HEK293 (cell line): ENCODE results near the gene ABHD14A.

ENCODE experiments used
- CTCF ChIA-PET: fragments of 350-600 bp; formaldehyde crosslinking; extraction: SDS; loops from one replicate; lab custom pipeline; 2021; ENCODE audit warnings: antibody characterized with exemption; lab: Yijun Ruan, JAX
- POLR2A ChIA-PET: fragments of 300-600 bp; formaldehyde crosslinking; extraction: SDS; loops from one replicate; lab custom pipeline; 2020; ENCODE audit warnings: antibody characterized with exemption, inconsistent platforms; lab: Yijun Ruan, JAX
- H3K27ac ChIP-seq: fragments of 200-500 bp; sonication (Bioruptor generic); 2 replicates; pipeline ENCODE4 v1.5.1; 2014; ENCODE audit warnings: low read depth, low read length, control low read depth, inconsistent platforms; ENCODE audit errors: extremely low read depth
- H3K36me3 ChIP-seq, 2 experiments: fragments of 200-500 bp in 1 of 2; sonication (Bioruptor generic) in 1 of 2; 1 replicate in 1 of 2; 2 replicates in 1 of 2; pipeline ENCODE4 v1.5.1; 2014 to 2017; ENCODE audit warnings: inconsistent platforms in 2 of 2, low read length in 2 of 2; ENCODE audit not compliant: control insufficient read depth in 2 of 2, insufficient read depth in 1 of 2
- H3K4me1 ChIP-seq: fragments of 200-500 bp; sonication (Bioruptor generic); 2 replicates; pipeline ENCODE4 v1.5.1; 2014; ENCODE audit warnings: mild to moderate bottlenecking, low read length, inconsistent platforms; ENCODE audit not compliant: control insufficient read depth, insufficient read depth
- H3K4me3 ChIP-seq: 2 replicates; pipeline ENCODE4 v1.5.1; 2011; ENCODE audit warnings: low read depth, mild to moderate bottlenecking, control low read depth, low read length, moderate library complexity
- H3K9me3 ChIP-seq: fragments of 200-500 bp; sonication (Bioruptor generic); 2 replicates; pipeline ENCODE4 v1.5.1; 2014; ENCODE audit warnings: low read depth, low read length, inconsistent platforms; ENCODE audit not compliant: control insufficient read depth, insufficient read depth
- AEBP2 ChIP-seq: fragments of 450-650 bp; formaldehyde crosslinking; IDR thresholded peaks from 2 replicates; pipeline ENCODE4 v1.5.1; 2016; ENCODE audit warnings: missing biosample characterization, missing genetic modification characterization, borderline replicate concordance
- EGR2 ChIP-seq: fragments of 450-650 bp; formaldehyde crosslinking; IDR thresholded peaks from 2 replicates; pipeline ENCODE4 v1.5.1; 2016; ENCODE audit warnings: low read depth, missing biosample characterization, missing genetic modification characterization
- FEZF1 ChIP-seq: fragments of 450-650 bp; formaldehyde crosslinking; IDR thresholded peaks from 2 replicates; pipeline ENCODE4 v1.5.1; 2016; ENCODE audit warnings: missing biosample characterization, missing genetic modification characterization
- GLIS1 ChIP-seq: fragments of 450-650 bp; formaldehyde crosslinking; IDR thresholded peaks from 2 replicates; pipeline ENCODE4 v1.5.1; 2016; ENCODE audit warnings: missing biosample characterization, missing genetic modification characterization
- OVOL3 ChIP-seq: fragments of 450-650 bp; formaldehyde crosslinking; IDR thresholded peaks from 2 replicates; pipeline ENCODE4 v1.5.1; 2016; ENCODE audit warnings: missing biosample characterization, missing genetic modification characterization
- SCRT1 ChIP-seq: fragments of 450-650 bp; formaldehyde crosslinking; IDR thresholded peaks from 2 replicates; pipeline ENCODE4 v1.5.1; 2016; ENCODE audit warnings: missing biosample characterization, missing genetic modification characterization, borderline replicate concordance
- ZBTB17 ChIP-seq: fragments of 450-650 bp; formaldehyde crosslinking; IDR thresholded peaks from 2 replicates; pipeline ENCODE4 v1.5.1; 2016; ENCODE audit warnings: missing biosample characterization, missing genetic modification characterization
- ZNF10 ChIP-seq: fragments of 450-650 bp; formaldehyde crosslinking; IDR thresholded peaks from 2 replicates; pipeline ENCODE4 v1.5.1; 2017; ENCODE audit warnings: missing biosample characterization, missing genetic modification characterization
- ZNF341 ChIP-seq: fragments of 450-650 bp; formaldehyde crosslinking; IDR thresholded peaks from 2 replicates; pipeline ENCODE4; 2016; ENCODE audit warnings: low read depth, missing biosample characterization, missing genetic modification characterization
- ZNF48 ChIP-seq: fragments of 450-650 bp; formaldehyde crosslinking; IDR thresholded peaks from 2 replicates; pipeline ENCODE4 v1.5.1; 2016; ENCODE audit warnings: missing biosample characterization, missing genetic modification characterization
- ZNF777 ChIP-seq: fragments of 450-650 bp; formaldehyde crosslinking; IDR thresholded peaks from 2 replicates; pipeline ENCODE4 v1.5.1; 2017; ENCODE audit warnings: missing biosample characterization, missing genetic modification characterization, borderline replicate concordance
- TF ChIP-seq, protein P1 (sequence below): fragments of 450-650 bp; formaldehyde crosslinking; IDR thresholded peaks from 2 replicates; pipeline ENCODE4 v1.5.1; 2016; ENCODE audit warnings: missing biosample characterization, missing genetic modification characterization

The ABHD14A gene

DNA sequence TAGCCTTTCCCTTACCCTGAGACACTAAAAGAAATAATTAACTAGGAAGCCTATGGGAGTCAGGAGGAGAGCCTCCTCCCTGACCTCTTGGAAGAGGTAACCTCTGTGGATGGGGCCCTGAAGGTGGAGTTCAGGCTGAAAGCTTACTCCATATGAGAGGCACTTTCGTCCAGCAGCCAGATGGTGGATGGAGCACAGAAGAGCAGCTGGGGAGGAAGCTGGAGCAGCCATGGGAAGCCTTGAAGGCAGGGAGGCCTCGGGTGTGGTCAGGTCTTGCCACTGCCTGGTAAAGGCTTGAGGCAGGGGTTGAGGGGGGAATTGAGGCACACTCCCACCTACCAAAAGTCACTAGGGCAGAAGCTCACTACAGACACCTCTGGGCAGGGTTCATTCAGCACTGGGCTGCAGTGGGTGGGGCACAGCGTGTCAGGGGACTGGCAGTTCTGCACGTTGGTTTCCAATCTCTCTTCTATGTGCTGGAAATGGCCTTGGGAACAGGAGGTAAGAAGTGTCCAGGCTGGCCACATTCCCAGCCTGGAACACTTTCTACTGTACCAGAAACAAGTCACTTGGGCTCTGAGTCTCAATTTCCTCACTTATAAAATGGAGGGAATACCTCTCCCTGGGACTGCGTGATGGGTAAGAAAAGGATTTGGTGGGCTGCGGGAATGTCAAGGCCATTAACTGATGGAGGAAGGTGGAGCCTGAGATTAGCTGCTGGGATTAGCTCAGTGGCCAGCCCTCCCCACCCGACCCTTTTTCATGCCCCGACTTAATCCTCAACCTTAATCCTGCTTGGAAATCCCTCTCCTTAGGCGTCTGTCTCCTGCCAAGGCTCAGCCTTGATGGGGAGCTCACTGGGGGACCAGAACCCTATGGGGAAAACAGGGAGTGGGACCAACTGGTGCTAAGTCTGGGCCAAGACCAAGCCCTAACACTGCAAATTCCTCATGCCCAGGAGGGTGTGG is 13.0 kb upstream of the ABHD14A start:
- TF ChIP-seq GLIS1 (tag by site-specific recombination) (0 out of 2 replicates have a peak, but pooled peaks have one; percentile 34), ZNF10 (tag by site-specific recombination) (no peak), ZNF341 (peak; percentile 91)
- Histone ChIP-seq H3K4me3 (no peak overlapping the region), H3K9me3 (no peaks in the 10 kb centered on the region), H3K36me3 (peaks cover 0 to 34% of the 10 kb centered on the region in 2 experiments; a peak in 1 of 3 replicates), H3K27ac (no peak overlapping the region), H3K4me1 (no peaks in the 10 kb centered on the region)
- ChIA-PET POLR2A (no interaction called here), CTCF (interaction anchor here (0.7 to 2.4 kb wide), 2 partner anchors 20 to 140 kb away, joined by 5 to 8 read pairs; partner anchors contain the start of genes PARP3 and RRP9)

- 0 out of 2 replicates have a peak, but pooled peaks cover under 1% of the 10 kb centered on the region for H3K4me1 ChIP-seq
- no peak overlapping the region for H3K27ac ChIP-seq
- ChIA-PET POLR2A (no interaction called here), CTCF (interaction anchor here (0.7 to 2.4 kb wide), 3 partner anchors 11 to 141 kb away, joined by 5 to 12 read pairs (median 8); partner anchors contain the start of genes ABHD14A, ABHD14B, PARP3 and RRP9)
- H3K9me3 ChIP-seq: no peaks in the 10 kb centered on the region
- peaks cover 0 to 25% of the 10 kb centered on the region in 2 experiments; a peak in 1 of 3 replicates for H3K36me3 ChIP-seq
- no peak overlapping the region for H3K4me3 ChIP-seq
- peak; percentile 55; the same call in 1 of the 2 replicates for TF ChIP-seq ZBTB17
- TF ChIP-seq AEBP2 (tag by site-specific recombination): no peak
Observed at GRCh38 chr3:51962854-51963530, 11.9 kb upstream of the ABHD14A start.

GRCh38 chr3:51963951-51964451 is 10.9 kb upstream of the ABHD14A start:
- POLR2A ChIA-PET: no interaction called here
- H3K4me1 ChIP-seq: 0 out of 2 replicates have a peak, but pooled peaks cover 2% of the 10 kb centered on the region
- no peak overlapping the region for H3K4me3 ChIP-seq
- H3K9me3 ChIP-seq: no peaks in the 10 kb centered on the region
- CTCF ChIA-PET: interaction anchor here (2.3 kb wide), 1 partner anchor 10 kb away, joined by 12 read pairs; the partner anchor contains the start of genes ABHD14A and ABHD14B
- no peak overlapping the region for H3K27ac ChIP-seq
- TF ChIP-seq EGR2 (tag by site-specific recombination) (peak; percentile 46), ZNF777 (no peak)
- peaks cover 0 to 18% of the 10 kb centered on the region in 2 experiments; a peak in 1 of 3 replicates for H3K36me3 ChIP-seq

GRCh38 chr3:51964521-51964920 is 10.3 kb upstream of the ABHD14A start:
- TF ChIP-seq ZNF48 (tag by site-specific recombination) (no peak), ZNF341 (no peak), OVOL3 (tag by site-specific recombination) (no peak), FEZF1 (no peak), AEBP2 (tag by site-specific recombination) (no peak), SCRT1 (no peak)
- TF ChIP-seq, protein P1, sequence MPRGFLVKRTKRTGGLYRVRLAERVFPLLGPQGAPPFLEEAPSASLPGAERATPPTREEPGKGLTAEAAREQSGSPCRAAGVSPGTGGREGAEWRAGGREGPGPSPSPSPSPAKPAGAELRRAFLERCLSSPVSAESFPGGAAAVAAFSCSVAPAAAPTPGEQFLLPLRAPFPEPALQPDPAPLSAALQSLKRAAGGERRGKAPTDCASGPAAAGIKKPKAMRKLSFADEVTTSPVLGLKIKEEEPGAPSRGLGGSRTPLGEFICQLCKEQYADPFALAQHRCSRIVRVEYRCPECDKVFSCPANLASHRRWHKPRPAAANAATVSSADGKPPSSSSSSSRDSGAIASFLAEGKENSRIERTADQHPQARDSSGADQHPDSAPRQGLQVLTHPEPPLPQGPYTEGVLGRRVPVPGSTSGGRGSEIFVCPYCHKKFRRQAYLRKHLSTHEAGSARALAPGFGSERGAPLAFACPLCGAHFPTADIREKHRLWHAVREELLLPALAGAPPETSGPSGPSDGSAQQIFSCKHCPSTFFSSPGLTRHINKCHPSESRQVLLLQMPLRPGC: no peak
- ChIA-PET CTCF (interaction anchor here (1.2 to 2.3 kb wide), 2 partner anchors 10 to 23 kb away, joined by 3 to 12 read pairs; partner anchors contain the start of genes ABHD14A, ABHD14B, PARP3 and RRP9), POLR2A (interaction anchor here (0.8 kb wide), 1 partner anchor 26 kb away, joined by 3 read pairs; no protein-coding TSS in a partner anchor)
- Histone ChIP-seq H3K9me3 (no peaks in the 10 kb centered on the region), H3K4me3 (no peak overlapping the region), H3K4me1 (0 out of 2 replicates have a peak, but pooled peaks cover 2% of the 10 kb centered on the region), H3K36me3 (peaks cover 0 to 12% of the 10 kb centered on the region in 2 experiments; a peak in 1 of 3 replicates), H3K27ac (no peak overlapping the region)
